Activated gamma-delta T cell treated with anti-CD3 and anti-CD28 coated beads, Interleukin-2, amount 50 U/mL, for 16 hours (primary cell): ENCODE results near the gene UCN.
"Not testable (repeated sequence)": the region's sequence is repeated elsewhere in the genome, so short reads cannot be mapped to it uniquely, and the experiment has no call there.

ENCODE experiments used
- DNase-seq: peaks from one replicate; pipeline ENCODE4 v3.0.0-alpha.2; 2020; ENCODE audit warnings: low read depth

UCN gene

GRCh38 chr2:27282892-27283291 lies 25.4 kb downstream of the UCN start:
- no peak for DNase-seq

GRCh38 chr2:27281855-27282559 lies 26.2 kb downstream of the UCN start, which contains the start of gene TRIM54:
Gene TRIM54, plus strand, starts transcription at chr2:27282429. Its CDS starts 303 bp downstream, at chr2:27282732.
- no peak for DNase-seq

- no peak for DNase-seq
These were observed 26.8 kb downstream of the UCN start for GRCh38 chr2:27281442-27281841.

- no peak for DNase-seq
These were observed 27.4 kb downstream of the UCN start for GRCh38 chr2:27280826-27281225.

GRCh38 chr2:27278010-27278409 lies 30.2 kb downstream of the UCN start:
- no peak for DNase-seq

GRCh38 chr2:27275211-27276150 lies 32.8 kb downstream of the UCN start, which contains the start of gene DNAJC5G:
Gene DNAJC5G, plus strand, starts transcription at chr2:27275433. Its CDS starts 1,296 bp downstream, at chr2:27276729.
- no peak for DNase-seq

GRCh38 chr2:27272537-27273522 lies 35.4 kb downstream of the UCN start:
- DNase-seq = not testable (repeated sequence)

GRCh38 chr2:27271631-27272340 lies 36.5 kb downstream of the UCN start:
- DNase-seq = no peak

GRCh38 chr2:27270670-27271069 lies 37.6 kb downstream of the UCN start:
- no peak for DNase-seq

- no peak for DNase-seq
These were observed 38.1 kb downstream of the UCN start for GRCh38 chr2:27270131-27270530.

GRCh38 chr2:27268296-27268695 lies 39.9 kb downstream of the UCN start:
- not testable (repeated sequence) for DNase-seq

- no peak for DNase-seq
These were observed 42.7 kb downstream of the UCN start for GRCh38 chr2:27265536-27265870.

GRCh38 chr2:27264753-27265535 lies 43.3 kb downstream of the UCN start:
- DNase-seq = peak; percentile 37

GRCh38 chr2:27264253-27264752 lies 43.9 kb downstream of the UCN start:
- no peak for DNase-seq

- DNase-seq = no peak
These were observed 44.7 kb downstream of the UCN start for GRCh38 chr2:27263287-27264252.

GRCh38 chr2:27262379-27263286 lies 45.6 kb downstream of the UCN start, which contains the start of gene SLC30A3:
Gene SLC30A3, minus strand, starts transcription at chr2:27263047. Its CDS starts 141 bp downstream, at chr2:27262906.
- DNase-seq = peak; percentile 24

GRCh38 chr2:27261926-27262298 lies 46.3 kb downstream of the UCN start:
- DNase-seq = no peak
